ENCODE results near the gene APBA1.

Gene APBA1

GRCh38 chr9:69578026-69578425, 94.1 kb downstream of the APBA1 start:
- DNase-seq (ENCODE audit: low spot score) = no peak

DNA sequence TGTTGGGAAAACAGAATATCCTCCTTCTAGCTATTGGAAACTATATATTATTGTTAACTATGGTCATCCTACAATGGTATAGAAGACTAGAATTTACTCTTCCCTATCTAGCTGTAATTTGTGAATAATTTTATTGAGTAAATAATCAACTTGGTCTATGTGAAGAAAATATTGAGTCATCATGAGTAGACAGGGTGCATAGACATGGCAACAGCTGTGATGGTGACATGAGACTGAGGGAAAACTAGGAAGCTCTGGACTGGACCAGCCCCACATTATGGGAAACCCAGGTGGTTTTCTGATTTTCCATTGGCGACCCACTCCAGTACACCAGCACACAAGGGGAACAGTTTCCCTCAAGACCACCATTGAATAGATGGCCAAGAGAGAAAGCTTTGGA, 95.0 kb downstream of the APBA1 start:
- no peak for DNase-seq (ENCODE audit: low spot score)

GRCh38 chr9:69574057-69574456, 98.1 kb downstream of the APBA1 start:
- DNase-seq (ENCODE audit: low spot score) = no peak

GRCh38 chr9:69573651-69574050, 98.5 kb downstream of the APBA1 start:
- DNase-seq (ENCODE audit: low spot score) = peak; percentile 93

- DNase-seq (ENCODE audit: low spot score) = no peak
Observed at GRCh38 chr9:69572611-69573010, 99.6 kb downstream of the APBA1 start.

- DNase-seq (ENCODE audit: low spot score) = peak; percentile 23
Observed at GRCh38 chr9:69571032-69571431, 101.1 kb downstream of the APBA1 start.

DNA sequence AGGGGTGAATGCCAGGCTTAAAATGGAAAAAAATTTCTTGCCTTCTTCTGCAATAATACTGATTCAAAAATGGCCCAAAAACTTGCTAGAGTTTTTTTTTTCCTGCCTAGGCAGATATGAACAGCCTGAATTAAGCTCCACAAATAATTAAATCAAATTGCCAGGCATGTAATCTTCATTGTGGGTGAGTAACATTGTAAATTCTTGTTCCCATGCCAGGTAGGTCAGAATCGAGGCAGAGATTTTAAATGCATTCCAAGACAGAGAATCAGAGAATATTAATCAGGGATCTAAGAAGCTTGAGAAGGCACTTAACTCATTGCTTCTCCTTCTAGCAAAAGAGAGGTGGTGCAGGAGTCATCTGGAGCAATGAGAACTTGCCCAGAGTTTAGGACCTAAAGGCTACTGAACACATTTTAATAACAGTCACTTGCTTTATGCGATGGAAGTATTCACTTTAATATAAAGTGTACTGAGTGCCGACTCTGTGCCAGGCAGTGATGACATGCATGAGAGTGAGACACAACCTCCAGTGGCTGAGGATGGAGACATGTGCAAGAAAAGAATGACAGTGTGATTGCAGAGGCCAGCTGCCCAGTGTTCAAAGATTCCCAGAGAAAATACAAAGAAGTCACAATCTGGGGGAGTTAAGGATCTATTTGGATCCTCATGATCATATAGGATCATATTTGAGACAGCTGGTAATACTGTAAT, 102.3 kb downstream of the APBA1 start:
- no peak for DNase-seq (ENCODE audit: low spot score)

GRCh38 chr9:69564557-69564956, 107.6 kb downstream of the APBA1 start:
- no peak for DNase-seq (ENCODE audit: low spot score)

DNA sequence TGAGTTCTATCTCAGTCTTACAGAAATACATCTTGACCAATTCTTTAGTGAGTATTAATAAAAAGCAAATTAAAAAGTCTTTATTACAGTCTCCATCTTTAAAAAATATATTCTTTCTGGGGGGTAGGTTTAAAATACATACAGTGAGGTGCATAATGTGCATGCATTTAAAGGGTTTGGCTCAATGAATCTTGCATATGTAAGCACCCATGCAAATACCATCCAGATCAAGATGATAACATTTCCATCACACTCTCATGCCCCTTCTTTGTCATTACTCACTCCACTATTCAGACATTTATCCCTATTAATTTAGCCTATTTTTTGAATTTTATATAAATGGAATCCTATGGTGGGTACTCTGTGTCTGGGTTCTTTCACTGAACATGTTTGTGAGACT, 113.0 kb downstream of the APBA1 start:
- DNase-seq (ENCODE audit: low spot score) = no peak

GRCh38 chr9:69556707-69557106, 115.5 kb downstream of the APBA1 start:
- DNase-seq (ENCODE audit: low spot score) = no peak

GRCh38 chr9:69555802-69556201, 116.4 kb downstream of the APBA1 start:
- DNase-seq (ENCODE audit: low spot score) = no peak

- no peak for DNase-seq (ENCODE audit: low spot score)
Observed at GRCh38 chr9:69554945-69555344, 117.2 kb downstream of the APBA1 start.

DNA sequence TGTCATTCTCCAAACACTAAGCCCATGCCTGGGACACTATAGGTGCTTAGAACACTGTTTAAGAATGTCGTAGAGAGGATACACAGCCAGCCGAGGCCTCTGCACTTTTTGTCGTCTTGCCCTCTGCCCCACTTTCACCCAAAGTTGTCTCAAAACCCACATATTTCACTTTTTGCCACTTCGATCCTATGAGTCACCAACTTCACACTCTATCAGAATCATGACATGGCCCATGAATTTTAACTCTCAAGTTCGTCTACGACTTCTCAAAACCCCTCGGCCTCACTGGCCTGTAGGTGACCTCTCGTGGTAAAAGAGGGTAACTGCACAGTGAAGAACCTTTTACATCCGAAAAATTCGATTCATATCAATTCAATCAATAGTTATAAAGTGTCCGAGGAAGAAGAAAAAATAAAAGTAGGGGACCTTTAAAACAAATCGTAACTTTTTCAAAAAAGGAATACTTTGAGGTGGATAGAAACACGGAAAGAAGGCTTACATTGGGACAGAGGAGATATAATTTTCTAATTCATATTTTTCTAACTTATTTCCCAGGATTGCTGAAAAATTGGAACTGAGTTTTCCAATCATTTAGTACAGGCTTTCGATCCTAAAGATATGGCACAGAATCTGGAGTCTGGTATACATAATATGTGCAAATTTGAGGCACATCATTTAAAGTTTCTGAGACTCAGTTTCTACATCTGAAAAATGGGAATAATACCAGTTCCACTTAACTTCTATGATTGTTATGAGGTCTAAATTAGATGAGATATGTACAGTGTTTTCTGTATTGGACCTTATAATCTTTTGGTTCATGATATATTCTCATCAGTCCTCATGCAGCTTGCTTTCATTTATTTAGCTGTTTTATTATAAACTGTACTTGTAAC, 122.6 kb downstream of the APBA1 start:
- peak; percentile 34 for DNase-seq (ENCODE audit: low spot score)

DNA sequence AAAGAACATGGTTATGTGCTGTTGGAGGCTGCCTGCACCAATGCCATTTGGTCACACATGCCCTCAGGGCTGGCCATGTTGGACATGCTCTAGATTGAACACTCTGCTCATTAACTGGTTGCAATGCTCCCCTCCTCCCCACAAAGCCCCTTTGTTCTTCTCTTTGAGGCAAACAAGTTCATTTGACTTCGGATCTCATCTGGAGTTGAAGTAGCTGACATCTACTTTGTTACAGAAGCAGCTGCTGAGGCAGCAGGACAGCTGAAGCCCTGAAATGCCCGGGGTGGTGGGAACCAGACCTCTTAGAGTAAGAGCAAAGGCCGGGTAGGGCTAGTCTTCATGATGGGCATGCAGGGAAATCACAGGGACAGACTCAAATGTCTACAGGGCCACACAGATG, 123.5 kb downstream of the APBA1 start:
- no peak for DNase-seq (ENCODE audit: low spot score)

DNA sequence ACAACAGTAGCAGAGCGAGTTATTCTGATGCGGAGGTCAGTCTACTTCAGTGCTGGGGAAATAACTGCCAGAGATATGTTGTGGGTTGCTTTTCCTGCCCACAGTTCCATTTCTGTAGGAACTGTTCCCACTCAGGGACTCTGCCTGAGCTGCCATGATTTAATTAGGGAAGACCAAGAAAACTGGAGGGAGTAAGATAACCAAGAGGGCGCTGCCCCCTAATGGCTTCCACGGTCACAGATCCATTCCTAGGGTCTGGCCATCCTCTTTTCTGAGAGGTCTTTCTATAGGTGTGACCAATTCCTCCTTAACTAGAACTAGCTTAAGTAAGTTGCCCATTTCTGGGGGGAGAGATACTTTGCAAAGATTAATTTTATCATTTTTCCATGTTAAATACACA, 125.9 kb downstream of the APBA1 start:
- peak; percentile 19 for DNase-seq (ENCODE audit: low spot score)

DNA sequence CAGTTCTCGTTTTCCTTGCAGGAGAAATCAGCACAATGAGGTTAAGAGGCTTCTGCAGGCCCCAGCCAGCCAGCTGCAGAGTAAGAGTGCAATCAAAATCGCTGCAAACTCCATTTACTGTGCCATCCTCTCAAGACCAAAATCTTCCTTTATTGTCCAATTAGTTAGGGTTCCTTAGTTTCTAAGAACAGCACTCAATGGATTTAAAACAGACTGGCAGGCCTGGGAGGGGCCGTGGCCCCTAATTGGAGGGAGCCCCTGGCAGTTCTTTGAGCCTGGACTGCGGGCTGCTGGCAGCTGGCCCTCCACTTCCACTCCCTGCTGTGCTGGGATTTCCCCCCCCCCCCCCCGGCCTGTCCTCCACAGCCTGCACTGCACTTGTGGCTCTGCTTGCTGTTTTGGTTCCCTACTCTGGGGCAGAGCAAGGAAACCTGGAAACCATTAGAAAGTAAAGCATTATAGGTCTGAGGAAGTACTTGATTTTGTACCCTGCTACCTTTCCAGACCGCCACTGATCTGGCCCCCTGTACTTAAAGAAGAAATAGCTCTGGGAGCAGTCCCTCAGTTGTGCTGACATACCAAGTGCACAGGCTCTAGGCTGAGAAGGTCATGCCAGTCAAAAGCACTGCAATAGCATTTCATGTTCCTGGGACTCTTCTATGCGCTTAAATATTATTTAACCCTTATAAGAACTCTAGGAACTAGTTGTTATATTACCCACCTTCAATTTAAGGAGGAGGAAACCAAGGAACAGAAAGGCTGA, 129.0 kb downstream of the APBA1 start:
- no peak for DNase-seq (ENCODE audit: low spot score)

- no peak for DNase-seq (ENCODE audit: low spot score)
Observed at GRCh38 chr9:69542058-69542457, 130.1 kb downstream of the APBA1 start.

DNA sequence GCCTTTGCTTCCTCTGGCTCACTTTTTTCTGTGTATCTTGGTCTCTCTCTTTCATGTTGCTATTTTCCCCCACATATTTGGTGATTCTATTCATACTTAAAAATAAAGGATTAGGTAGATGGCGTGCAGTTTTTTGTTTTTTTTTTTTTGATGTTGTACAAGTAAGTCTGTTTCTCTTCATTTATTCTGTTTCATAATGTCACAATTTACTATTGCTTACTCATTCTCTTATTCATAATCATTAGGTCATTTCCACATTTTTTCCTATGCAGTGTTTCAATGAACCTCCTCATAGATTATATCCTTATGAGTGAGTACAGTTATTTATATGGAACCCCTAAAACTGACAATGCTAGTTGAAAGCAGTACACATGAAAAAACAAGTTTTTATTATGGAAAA, 136.3 kb downstream of the APBA1 start:
- DNase-seq (ENCODE audit: low spot score) = no peak

- no peak for DNase-seq (ENCODE audit: low spot score)
Observed at GRCh38 chr9:69535286-69535832, 136.8 kb downstream of the APBA1 start.

DNA sequence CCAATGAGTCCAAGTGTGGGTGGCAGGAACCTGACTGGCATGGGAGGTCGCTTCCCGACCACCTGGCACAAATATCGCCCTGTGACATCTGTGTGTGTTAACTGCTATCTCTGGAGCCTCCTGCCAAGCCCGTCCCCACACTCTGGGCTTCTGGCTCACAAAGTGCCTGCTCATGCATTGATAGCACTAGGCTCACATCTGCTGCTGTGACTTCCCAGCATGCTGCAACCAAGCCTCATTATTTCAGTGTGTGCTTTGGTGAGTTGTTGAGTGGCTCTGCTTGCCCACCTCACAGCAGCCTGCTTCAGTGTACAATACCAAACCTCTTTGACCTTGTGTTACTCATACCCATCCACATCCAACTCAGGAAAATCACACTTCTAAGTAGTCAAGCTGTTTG, 139.8 kb downstream of the APBA1 start:
- DNase-seq (ENCODE audit: low spot score) = no peak

GRCh38 chr9:69527454-69527853, 144.7 kb downstream of the APBA1 start:
- no peak for DNase-seq (ENCODE audit: low spot score)

GRCh38 chr9:69526699-69527098, 145.5 kb downstream of the APBA1 start:
- no peak for DNase-seq (ENCODE audit: low spot score)
